IMR-90 (cell line): Measurements from ENCODE around the gene MINAR1.

ENCODE experiments used
- BHLHE40 ChIP-seq: fragments of 150-350 bp; IDR thresholded peaks from 2 replicates; pipeline ENCODE4 v1.6.1; 2016; ENCODE audit warnings: mild to moderate bottlenecking, low read depth, low read length
- CEBPB ChIP-seq: IDR thresholded peaks from 2 replicates; pipeline ENCODE4 v1.6.1; 2012; ENCODE audit warnings: low read depth, low read length, improper control_type of control experiment
- CHD1 ChIP-seq: IDR thresholded peaks from 2 replicates; pipeline ENCODE4 v1.6.1; 2012; ENCODE audit warnings: low read depth, low read length, improper control_type of control experiment
- ELK1 ChIP-seq: fragments of 150-350 bp; IDR thresholded peaks from 2 replicates; pipeline ENCODE4 v1.6.1; 2016; ENCODE audit warnings: low read depth, mild to moderate bottlenecking, low read length, moderate library complexity, borderline replicate concordance
- FOS ChIP-seq: fragments of 150-350 bp; IDR thresholded peaks from 2 replicates; pipeline ENCODE4 v1.6.1; 2016; ENCODE audit warnings: low read depth, low read length
- MAFK ChIP-seq: IDR thresholded peaks from 2 replicates; pipeline ENCODE4 v1.6.1; 2012; ENCODE audit warnings: low read depth, low read length, improper control_type of control experiment
- MAZ ChIP-seq: IDR thresholded peaks from 2 replicates; pipeline ENCODE4 v1.6.1; 2012; ENCODE audit warnings: low read depth, mild to moderate bottlenecking, low read length, improper control_type of control experiment, moderate library complexity, borderline replicate concordance
- MXI1 ChIP-seq: IDR thresholded peaks from 2 replicates; pipeline ENCODE4 v1.6.1; 2012; ENCODE audit warnings: low read depth, mild to moderate bottlenecking, low read length, moderate library complexity, borderline replicate concordance
- POLR2A ChIP-seq: IDR thresholded peaks from 2 replicates; pipeline ENCODE4 v1.6.1; 2012; ENCODE audit warnings: mild to moderate bottlenecking, low read depth, low read length
- RAD21 ChIP-seq: IDR thresholded peaks from 2 replicates; pipeline ENCODE4 v1.6.1; 2012; ENCODE audit warnings: low read length, improper control_type of control experiment
- RFX5 ChIP-seq: IDR thresholded peaks from 2 replicates; pipeline ENCODE4 v1.8.0; 2012; ENCODE audit warnings: low read depth, mild to moderate bottlenecking, low read length, moderate library complexity
- SMC3 ChIP-seq: fragments of 150-350 bp; IDR thresholded peaks from 2 replicates; pipeline ENCODE4 v1.6.1; 2016; ENCODE audit warnings: low read depth, mild to moderate bottlenecking, antibody characterized with exemption, low read length, moderate library complexity
- TF ChIP-seq, protein P1 (sequence below): conservative IDR thresholded peaks from 2 replicates; pipeline ENCODE4 v1.5.1; 2012; ENCODE audit warnings: mild to moderate bottlenecking, low read depth, low read length, improper control_type of control experiment
- TF ChIP-seq, protein P2 (sequence below): fragments of 150-350 bp; IDR thresholded peaks from 2 replicates; pipeline ENCODE4 v1.6.1; 2017; ENCODE audit warnings: mild to moderate bottlenecking, antibody characterized with exemption, low read length, low read depth

DNA sequence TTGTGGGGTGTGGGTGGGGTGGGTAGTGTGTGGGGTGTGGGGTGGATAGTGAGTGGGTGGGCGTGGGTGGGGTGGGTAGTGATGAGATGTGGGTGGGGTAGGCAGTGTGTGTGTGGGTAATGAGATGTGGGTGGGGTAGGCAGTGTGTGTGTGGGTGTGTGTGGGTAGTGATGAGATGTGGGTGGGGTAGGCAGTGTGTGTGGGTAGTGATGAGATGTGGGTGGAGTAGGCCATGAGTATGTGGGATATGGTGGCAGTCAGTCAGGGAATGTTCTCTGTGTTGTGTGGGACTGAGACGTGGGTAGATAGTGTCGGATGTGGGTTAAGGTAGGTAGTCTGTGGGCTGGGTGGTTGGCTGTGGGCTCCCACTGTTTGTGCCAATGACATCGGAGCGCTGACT is 7.1 kb downstream of the MINAR1 start:
- TF ChIP-seq, protein P1, sequence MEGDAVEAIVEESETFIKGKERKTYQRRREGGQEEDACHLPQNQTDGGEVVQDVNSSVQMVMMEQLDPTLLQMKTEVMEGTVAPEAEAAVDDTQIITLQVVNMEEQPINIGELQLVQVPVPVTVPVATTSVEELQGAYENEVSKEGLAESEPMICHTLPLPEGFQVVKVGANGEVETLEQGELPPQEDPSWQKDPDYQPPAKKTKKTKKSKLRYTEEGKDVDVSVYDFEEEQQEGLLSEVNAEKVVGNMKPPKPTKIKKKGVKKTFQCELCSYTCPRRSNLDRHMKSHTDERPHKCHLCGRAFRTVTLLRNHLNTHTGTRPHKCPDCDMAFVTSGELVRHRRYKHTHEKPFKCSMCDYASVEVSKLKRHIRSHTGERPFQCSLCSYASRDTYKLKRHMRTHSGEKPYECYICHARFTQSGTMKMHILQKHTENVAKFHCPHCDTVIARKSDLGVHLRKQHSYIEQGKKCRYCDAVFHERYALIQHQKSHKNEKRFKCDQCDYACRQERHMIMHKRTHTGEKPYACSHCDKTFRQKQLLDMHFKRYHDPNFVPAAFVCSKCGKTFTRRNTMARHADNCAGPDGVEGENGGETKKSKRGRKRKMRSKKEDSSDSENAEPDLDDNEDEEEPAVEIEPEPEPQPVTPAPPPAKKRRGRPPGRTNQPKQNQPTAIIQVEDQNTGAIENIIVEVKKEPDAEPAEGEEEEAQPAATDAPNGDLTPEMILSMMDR = no peak
- TF ChIP-seq RFX5 (no peak), CHD1 (no peak), FOS (no peak), POLR2A (no peak), SMC3 (no peak), MAFK (no peak), RAD21 (no peak), ELK1 (no peak), MXI1 (no peak), CEBPB (no peak), BHLHE40 (no peak), MAZ (no peak)
- TF ChIP-seq, protein P2, sequence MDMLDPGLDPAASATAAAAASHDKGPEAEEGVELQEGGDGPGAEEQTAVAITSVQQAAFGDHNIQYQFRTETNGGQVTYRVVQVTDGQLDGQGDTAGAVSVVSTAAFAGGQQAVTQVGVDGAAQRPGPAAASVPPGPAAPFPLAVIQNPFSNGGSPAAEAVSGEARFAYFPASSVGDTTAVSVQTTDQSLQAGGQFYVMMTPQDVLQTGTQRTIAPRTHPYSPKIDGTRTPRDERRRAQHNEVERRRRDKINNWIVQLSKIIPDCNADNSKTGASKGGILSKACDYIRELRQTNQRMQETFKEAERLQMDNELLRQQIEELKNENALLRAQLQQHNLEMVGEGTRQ = no peak
